IPS DF 4.7 (cell line): ENCODE data around the gene TMIE.

Experiments used
- DNase-seq: peaks from one replicate; pipeline ENCODE4 v3.0.0-alpha.2; 2013; ENCODE audit warnings: low spot score; ENCODE audit errors: extremely low read depth

The TMIE gene

DNA sequence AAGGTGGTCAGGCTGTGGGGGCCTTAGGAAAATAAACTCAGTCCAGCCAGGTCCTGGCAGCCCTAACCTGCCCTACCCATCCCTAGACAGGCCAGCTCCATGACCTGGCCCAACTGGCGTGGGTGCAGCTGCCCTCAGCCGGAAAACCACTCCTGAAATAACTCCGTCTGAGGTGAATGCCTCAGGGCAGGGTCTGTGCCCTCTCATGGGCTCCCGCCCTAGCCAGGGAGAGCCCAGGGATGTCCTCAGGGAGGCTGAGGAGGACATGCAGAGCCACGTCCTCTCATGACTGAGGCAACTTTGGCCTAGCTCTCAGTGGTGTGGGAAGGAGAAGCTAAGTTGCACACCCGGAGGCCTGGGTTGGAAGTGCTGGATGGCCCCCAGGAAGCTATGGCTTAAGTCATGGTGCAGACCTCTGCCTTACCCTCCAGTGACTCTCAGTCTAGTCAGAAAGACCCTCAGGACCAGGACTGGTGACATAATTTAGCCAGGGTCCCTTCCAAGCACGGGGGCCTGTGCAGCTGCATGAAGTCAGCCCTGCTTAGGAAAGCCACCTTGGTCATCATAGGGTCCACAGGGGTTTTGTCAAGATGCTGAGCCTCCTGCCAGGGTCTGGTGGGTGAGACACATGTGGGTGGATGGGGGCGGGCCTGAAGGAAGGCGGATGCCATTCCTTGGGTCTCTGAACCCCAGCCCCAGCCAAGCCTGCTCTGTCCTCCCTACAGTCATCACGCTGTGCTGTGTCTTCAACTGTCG is 7.4 kb downstream of the TMIE start:
- no peak for DNase-seq

DNA sequence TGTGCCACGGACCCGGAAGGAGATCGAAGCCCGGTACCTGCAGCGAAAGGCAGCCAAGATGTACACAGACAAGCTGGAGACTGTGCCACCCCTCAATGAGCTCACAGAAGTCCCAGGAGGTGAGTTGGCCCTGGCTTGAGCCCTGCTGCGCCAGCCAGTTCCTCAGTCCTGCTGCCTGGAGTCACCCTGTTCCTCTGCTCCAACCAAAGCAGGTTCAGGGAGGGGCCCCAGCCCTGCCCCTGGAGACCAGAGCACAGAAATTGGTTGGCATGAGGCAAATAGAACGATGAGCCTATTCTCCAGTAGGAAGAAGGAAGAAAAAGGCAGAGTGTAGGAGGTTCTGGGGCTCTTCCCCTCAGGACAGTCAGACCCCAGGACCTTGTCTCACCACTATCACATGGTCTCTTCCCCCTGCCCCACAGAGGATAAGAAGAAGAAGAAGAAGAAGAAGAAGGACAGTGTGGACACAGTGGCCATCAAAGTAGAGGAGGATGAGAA is 8.0 kb downstream of the TMIE start:
- DNase-seq, result no peak

DNA sequence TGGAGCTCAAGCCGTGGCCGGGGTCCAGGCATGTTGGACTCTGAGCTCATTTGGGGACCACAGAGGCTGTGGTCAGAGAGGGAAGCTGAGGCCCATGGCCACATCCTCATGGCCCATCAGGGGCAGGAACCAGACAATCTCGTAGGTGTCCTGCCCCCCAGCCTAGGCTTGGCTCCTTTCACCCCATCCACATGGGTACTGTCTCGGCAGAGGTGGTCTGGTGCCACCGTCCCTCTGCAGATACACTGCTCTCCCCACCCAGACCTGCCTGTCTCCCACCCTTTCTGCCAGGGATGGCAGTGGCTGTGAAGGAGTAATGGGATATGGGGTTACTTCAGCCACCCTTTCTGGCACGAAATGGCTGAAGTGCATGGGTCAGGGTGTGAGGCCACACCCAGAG is 8.5 kb downstream of the TMIE start:
- DNase-seq, result no peak

DNA sequence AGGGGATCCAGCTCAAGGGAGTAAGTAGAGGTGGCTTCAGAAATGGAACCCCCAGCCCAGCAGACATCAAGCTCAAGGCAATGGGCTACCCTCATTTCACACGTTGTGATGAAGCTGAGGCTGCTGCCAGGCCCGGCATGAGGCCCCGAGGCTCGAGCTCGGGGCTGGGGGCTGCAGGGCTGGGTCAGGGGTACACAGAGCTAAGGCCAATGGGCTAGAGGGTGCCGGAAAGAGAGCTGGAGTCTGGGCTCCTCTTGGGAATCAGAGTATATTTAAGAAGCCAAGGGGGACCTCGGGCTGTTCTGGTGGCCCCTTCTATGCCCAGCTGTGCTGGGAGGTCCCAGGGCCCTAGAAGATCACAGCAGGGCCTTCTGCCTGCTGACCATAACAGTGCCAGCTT is 9.0 kb downstream of the TMIE start:
- no peak for DNase-seq

DNA sequence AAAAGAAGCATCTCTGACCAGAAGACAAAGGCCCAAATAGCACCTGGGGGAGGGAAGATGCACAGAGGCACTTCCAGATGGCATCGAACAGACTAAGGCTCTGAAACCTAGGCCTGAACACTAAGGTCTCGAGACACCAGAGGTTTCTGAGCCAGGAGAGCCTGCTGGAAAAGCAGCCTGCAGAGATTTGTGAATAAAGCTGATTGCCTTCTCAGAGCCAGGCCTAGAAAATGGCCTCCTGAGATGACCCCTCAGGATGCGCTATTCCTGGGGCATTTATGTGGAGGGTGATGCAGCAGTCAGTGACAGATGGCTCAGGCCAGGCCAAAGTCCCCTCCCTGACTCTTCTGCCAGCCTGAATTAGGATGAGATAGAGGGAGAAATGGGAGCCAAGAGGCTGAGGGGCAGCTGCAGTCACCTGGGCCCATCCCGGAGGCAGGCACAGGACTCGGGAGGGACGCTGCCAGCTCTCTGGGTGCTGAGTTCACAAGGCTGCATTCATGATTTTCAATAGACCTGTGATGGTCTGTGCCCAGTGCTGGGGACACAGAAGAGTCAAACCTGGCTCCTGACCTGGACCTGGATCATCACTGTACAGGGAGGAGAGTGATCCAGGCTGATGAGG is 9.6 kb downstream of the TMIE start:
- no peak for DNase-seq

DNA sequence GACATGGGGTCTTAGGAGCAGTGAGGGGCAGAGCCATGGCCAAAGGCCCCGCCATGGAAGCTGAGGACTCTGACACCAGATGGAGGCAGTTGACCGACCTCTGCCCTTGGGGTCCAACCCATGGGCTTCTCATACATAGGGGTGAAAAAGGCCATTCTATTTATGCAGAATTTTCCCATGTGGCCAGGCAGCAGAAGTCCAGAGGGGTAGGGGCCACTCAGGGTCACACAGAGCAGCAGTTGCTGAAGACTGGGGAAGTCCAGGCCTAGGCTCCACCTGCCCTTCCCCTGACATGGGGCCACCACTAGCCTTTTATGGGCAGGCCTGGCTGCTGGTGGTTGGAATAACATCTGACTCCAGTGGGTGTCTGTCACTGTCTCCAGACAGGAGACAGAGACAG is 10.1 kb downstream of the TMIE start:
- no peak for DNase-seq

DNA sequence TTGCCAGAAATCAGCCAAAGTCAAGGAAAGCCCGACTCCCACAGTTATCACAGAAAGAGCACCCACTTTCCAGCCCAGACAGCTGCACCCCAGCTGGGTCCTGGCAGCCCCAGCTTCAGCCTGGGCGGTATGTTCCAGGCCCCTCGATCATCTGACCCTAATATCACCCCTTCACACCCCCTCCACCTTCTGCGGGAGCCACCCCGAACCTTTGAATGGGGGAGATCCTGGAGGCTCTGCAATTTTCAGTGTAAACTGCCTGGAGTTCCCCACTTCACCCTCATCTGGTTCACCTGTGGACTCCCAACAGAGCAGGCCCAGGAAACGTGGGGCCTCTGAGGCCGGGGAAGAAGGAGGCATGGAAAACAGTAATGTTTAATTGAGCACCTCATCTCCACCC is 10.6 kb downstream of the TMIE start:
- no peak for DNase-seq

DNA sequence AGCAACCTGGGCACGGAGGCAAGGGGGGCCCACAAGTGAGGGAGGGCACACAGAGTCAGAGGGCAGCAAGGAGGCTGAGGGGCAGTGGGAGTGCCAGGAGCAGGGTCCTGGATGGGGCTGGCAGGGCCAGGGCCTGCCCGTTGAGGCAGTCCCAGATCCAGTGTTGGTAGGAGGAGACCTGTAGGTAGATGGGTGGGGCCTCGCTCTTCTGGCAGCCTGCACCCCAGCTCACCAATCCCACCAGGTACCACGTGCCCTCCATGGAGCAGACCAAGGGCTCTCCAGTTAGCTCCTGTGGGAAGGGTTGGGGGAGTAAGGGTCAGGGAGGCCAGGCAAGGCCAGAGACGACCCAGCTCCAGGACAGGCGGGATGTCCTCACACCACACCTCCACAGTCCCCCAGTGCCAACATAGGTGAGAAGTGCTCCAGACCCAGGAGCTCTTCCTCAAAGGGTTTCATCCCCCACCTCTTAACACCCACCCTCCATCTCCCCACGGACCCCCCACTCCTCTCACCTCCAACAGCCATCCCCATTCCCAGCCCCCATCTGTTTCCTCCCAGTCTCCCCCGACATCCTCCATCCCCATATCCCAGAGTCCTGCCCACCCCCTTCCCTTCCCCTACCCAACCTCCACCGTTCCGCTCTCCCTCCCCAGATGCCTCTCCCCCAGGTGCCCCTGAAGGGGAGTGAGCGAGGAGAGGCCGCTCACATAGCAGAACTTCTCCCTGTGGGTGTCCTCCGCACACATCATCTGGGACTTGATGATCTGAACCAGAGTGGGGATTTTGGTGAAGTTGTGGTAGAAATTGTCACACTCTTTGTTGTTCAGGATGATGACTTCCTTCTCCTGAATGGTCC is 11.2 kb downstream of the TMIE start:
- no peak for DNase-seq

DNA sequence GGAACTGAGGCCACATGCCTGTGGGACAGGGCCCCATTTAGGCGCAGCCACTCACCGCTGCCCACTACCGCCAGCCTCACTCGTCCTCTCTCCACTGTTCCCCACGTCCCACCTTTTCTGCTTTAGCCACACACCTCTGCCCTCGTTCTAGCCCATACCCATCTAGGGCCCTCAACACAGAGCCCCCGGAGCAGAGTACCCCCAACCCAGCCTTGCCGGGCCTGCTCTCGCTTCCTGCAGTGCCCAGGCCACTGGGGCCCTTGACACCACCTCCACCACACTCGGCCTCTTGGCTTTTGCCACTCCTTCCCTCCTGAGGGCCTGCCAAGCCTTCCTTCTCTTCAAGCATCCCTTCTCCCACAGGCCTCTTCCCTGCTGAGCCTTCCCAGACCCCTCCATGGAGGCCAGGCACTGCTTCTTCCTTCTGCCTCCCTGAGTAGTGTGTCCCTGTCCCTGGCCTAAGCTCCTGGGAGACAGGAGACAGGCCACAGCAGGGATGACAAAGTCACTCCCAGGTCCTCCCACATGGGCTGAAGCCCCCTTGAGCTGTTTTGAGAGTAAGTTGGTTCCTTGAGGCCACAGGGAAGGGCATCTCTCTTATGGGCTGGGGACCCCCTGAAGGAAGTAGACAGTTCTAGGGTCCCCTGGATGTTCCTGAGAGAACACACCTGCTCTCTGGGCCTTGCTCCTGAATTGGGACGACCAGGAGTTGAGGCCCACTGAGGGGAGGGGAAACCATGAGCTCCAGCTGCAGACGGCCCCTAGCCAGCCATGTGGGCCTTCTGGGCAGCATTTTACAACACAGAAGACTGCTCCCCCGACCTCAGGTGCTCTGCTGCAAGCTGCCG is 12.1 kb downstream of the TMIE start:
- no peak for DNase-seq

DNA sequence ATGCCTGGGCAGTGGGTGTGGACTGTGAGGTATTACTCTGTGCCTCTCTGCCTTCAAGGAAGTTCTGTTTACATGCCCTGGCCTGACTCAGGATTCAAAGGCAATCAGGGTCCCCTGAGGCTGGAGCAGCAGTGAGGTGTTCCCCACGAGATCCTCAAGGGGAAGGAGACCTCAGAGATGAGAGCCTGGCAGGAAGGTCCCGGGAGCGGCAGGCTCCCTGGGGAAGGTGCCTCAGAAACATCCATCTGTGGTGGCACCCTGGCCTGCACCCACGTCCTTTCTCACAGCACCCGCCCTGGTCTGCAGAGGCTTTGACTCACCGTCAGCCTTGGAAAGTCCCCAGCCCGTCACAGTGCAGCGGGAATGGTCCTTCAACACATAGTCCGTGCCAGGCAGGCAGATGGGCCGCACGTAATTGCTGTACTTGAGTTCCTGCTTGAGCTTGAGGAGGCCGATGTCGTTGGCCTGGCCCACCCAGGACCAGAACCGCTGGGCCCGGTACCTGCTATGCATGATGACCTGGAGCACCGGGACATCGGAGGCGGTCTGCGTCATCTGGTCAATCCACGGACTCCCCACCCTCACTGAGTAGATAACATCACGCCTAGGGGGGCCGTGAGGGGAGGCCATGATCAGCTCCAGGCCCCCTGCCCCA is 12.8 kb downstream of the TMIE start:
- DNase-seq, result no peak

DNA sequence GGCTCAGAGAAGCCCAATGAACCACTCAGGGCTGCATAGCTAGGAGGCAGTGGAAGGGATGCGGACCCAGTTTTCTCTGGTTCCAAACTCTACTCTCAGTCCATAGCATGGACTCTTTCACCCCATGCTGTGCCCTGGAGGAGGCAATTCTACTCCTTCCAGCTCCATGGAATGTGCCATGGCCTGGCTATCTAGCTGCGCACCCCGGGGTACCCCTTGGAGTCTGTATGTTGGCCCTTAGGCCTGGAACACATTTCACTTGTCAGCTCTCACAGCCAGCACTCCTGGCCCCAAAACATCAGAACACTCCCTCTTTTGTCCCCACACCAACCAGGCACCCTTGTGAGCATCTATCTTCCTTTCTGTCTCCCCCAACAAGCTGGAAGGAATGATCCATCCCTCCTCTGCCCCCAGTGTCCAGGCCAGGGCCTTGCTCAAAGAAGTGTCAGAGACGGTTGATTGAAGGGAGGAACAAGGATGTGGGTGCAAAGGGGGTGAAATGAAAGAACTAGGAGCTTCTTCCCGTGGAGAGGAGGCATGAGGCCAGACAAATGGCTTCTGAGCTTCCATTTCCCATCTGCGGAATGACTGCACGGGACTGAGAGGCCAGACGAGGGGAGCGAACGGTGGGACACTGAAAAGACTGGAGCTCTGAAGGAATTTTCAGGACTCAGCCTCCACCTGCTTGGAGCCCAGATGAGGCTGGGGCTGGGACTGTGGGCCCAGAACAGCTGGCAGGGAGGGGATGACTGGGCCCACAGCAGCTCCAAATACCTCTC is 13.7 kb downstream of the TMIE start:
- no peak for DNase-seq

DNA sequence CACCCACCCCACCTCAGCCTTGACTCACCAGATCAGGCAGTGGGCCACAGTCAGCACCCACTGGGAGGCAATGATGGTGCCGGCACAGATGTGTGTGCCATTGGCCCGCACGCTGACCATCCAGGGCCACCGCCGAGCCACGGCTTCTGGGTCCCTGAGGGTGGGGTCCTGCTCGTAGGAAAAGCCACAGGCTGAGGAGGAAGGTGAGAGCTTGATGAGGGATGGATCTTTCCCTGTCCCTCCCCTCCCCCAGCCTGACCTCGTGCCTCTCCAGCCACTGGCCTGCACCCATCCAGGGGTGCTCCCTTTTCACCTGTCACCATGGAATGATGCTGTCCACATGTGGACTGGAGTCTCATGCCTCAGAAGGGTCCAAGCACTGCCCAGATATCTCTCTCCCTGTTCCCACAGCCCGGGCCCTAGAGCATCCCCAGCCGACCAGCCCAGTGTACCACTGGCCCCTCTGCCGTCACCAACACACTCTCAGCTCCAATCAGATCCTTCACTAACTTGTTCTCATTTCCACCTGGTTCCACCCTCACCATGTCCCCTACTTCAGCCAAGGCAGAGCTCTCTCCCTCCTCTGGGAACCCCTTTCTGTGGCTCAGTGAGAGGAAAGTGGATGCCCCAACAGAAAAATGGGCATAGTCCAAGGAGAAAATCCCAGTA is 14.4 kb downstream of the TMIE start:
- no peak for DNase-seq

DNA sequence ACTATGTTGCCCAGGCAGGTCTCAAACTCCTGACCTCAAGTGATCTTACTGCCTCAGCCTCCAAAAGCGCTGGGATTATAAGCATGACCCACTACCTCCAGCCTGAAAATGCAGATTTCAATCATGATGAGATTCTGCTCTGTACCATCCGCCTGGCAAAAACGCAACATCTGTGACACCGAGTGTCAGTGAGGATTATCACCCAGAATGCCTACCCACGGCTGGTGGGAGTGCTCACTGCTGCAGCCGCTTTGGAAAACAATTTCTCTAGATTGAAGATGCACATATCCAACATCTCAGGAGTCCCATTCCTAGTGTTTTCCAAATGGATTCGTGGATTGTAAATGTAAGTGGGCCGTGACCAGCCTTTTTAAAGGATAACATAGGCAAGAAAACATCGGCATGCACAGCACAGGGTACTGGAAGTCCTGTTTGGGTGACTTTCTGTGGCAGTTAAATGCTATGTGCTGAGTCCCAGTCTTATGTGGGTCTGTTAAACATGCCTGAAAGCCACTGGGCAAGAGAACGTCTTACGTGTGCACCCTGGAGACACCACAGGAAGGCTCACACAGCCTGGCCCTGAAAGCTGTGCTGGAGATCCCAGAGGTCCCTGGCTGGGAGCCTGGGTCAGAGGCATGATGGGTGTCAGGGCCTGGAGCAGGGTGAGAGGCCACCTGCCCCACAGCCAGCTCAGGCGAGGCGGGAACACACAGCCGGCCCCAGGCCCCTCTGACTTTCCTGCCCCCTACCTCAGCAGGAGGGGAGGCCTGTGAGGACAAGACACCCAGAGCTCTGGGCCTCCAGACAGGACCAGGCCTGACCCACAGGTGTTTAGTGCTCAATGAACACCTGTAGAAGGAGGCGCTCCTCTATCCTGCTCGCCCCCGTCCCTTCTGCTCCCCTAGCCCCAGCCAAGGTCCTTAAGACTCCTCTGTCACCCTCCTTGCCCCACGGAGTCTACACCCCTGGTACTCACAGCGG is 15.6 kb downstream of the TMIE start:
- no peak for DNase-seq

DNA sequence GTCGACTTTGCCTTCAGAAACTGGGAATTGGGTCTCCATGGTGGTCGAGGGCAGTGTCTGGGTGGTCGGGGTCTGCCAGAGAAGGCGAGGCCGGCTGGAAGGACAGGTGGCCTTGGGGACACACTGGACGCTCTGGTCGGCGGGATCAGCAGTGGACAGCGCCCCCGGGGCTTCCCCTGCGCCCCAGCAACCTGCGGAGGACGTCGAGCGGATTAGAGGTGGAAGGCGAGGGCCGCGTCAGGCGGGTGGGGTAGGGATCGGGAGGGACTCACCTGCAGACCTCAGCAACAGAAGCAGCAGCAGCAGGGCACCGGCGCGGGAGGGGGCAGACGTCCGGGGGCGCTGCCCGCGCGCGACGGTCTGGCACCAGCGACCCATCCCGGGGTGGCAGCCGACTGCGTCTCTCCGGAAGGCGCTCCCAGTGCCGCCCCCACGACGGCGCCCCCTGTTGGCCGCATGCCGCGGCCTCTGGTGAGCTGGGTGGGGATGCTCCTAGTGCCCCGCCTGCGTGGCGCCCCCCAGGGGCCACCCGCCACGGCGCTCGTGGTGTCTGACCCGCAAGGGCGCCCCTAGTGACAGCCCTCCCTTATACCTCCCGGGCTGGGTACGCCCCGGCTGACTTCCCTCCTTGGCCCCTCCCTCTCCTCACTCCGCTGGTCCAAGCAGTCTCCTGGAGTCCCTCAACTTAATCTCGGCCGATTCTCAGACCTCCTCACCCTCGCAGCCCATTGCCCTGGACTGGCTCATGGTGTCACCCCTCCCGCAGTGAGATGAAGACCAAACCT is 16.4 kb downstream of the TMIE start, which contains the start of gene PRSS50:
Gene PRSS50, minus strand, starts transcription at position 423 of the 785 bp plus-strand sequence. Its CDS starts 45 bp downstream, at position 378.
- no peak for DNase-seq

DNA sequence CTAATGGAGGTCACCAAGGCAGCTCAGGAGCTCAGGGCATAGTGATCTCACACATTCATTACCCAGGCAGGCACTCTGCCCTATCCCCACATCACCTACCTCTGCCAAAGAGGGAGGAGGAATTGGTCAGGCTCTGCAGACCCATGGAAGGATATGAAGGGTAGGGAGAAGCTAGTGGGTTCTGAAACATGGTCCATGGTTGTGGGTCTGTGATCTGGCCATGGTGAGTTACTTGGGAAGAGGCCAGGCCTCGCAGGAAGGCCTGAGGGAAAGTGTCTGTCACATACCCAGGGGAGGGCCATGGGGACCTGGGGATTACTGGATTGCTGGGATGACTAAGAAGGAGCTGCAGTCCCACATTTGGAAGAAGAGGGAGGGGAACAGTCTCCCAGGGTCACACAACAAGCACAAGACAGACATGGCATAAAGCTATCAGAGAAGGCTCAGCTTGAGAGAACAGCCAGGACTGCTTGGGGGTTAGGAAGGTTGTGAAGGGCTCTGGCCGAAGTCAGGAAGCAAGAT is 17.9 kb downstream of the TMIE start:
- DNase-seq, result no peak

DNA sequence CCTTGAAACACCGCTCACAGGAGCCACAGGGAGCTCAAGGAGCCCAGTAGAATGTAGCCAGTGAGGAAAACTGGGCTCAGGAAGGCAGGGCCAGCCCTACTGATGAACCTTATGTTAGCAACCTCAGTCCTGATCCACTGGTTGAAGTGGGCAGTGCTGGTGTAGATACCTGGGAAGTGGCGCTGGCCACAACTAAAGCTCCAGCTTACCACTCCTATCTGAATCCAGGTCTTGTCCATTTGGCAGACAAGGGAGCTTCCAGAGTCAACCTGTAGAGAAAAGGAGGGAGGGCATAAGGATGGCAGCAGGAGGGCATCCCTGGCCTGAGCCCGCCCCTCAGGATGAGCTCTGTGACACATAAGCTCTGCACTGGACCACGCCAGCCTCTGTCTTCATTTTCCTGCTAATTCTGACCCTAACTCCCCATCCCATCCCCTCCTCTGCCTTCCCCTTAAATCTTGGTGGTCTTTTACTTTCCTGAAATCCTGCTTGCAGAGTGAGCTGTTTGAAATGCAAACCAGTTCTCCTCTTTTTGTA is 18.6 kb downstream of the TMIE start:
- DNase-seq, result no peak

DNA sequence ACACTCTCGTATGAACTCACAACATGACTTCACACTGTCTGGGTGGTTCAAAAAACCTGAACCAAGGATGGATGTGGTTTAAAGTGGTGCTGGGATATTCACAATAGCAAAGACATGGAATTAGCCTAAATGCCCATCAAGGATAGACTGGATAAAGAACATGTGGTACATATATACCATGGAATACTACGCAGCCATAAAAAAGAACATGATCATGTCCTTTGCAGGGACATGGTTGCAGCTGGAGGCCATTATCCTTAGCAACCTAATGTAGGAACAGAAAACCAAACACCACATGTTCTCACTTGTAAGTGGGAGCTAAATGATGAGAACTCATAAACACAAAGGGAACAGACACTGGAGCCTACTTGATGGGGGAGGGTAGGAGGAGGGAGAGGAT is 19.8 kb downstream of the TMIE start:
- DNase-seq, result no peak
